B cell (primary cell): ENCODE results near the gene ZNF592.

ENCODE experiments used
- EZH2 ChIP-seq: IDR thresholded peaks from 2 replicates; pipeline ENCODE4 v1.6.1; 2012; ENCODE audit warnings: borderline replicate concordance, low read depth, mild to moderate bottlenecking, moderate library complexity, low read length; ENCODE audit not compliant: insufficient read depth, poor library complexity, severe bottlenecking
- TF ChIP-seq, protein P1 (sequence below): fragments of 200-600 bp; IDR thresholded peaks from one replicate; pipeline ENCODE4 v1.8.0; 2022; ENCODE audit warnings: antibody characterized with exemption, mild to moderate bottlenecking

DNA sequence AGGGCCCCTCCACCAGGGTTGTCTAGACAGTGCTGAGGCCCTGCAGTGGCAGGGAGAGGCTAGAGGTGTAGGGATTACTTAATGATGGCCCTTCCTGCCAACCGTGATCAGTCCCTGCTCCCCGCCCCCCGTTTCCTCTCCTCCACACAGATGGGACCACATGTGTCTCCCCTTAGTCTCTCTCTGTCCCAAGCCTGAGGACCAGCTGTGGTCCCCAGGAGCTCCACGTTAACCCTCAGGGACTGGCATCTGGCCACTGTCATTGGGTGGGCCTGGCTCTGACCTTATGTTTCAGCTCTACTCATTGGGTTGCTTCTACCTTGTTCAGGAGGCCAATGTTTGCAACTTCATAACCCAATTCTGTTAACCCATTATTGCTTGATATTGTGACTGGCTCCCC lies 62.8 kb downstream of the ZNF592 start:
- no peak for TF ChIP-seq EZH2
- TF ChIP-seq, protein P1, sequence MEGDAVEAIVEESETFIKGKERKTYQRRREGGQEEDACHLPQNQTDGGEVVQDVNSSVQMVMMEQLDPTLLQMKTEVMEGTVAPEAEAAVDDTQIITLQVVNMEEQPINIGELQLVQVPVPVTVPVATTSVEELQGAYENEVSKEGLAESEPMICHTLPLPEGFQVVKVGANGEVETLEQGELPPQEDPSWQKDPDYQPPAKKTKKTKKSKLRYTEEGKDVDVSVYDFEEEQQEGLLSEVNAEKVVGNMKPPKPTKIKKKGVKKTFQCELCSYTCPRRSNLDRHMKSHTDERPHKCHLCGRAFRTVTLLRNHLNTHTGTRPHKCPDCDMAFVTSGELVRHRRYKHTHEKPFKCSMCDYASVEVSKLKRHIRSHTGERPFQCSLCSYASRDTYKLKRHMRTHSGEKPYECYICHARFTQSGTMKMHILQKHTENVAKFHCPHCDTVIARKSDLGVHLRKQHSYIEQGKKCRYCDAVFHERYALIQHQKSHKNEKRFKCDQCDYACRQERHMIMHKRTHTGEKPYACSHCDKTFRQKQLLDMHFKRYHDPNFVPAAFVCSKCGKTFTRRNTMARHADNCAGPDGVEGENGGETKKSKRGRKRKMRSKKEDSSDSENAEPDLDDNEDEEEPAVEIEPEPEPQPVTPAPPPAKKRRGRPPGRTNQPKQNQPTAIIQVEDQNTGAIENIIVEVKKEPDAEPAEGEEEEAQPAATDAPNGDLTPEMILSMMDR: no peak
